Esophagus squamous epithelium (tissue), 5 donors: ENCODE measurements around the gene TMEM121. TPM values are rescaled to one million over a fixed set of nuclear protein-coding genes. Genes with fewer than 3 reads are reported as not detected.
"Not testable (repeated sequence)": the region's sequence is repeated elsewhere in the genome, so short reads cannot be mapped to it uniquely, and the experiment has no call there.

Experiments
- DNase-seq: peaks from one replicate; lab custom pipeline; 2025; lab: John Stamatoyannopoulos, UW
- H3K27ac ChIP-seq, 4 donors: fragments of 200-600 bp; sonication (generic); one replicate each; pipeline ENCODE4 v1.5.1; 2016 to 2019; ENCODE audit warnings: mild to moderate bottlenecking in 1 of 4
- H3K27me3 ChIP-seq, 4 donors: fragments of 200-600 bp; sonication (generic); 1 replicate in 3 of 4; 2 replicates in 1 of 4; pipeline versions ENCODE4 v1.5.1 to v1.6.0; 2017 to 2021; ENCODE audit warnings: antibody characterized with exemption in 1 of 4
- H3K36me3 ChIP-seq, 3 donors: fragments of 200-600 bp; sonication (generic); one replicate each; pipeline ENCODE4 v1.5.1; 2016 to 2019
- H3K4me1 ChIP-seq, 3 donors: fragments of 200-600 bp; sonication (generic); one replicate each; pipeline ENCODE4 v1.5.1; 2017 to 2019
- H3K4me3 ChIP-seq, 4 donors: fragments of 200-600 bp; sonication (generic); 1 replicate in 3 of 4; 2 replicates in 1 of 4; pipeline ENCODE4 v1.5.1; 2016 to 2019; ENCODE audit warnings: mild to moderate bottlenecking in 2 of 4, moderate library complexity in 1 of 4
- H3K9me3 ChIP-seq, 3 donors: fragments of 200-600 bp; sonication (generic); one replicate each; pipeline ENCODE4 v1.5.1; 2016 to 2019
- POLR2A ChIP-seq, 4 donors: fragments of 450-650 bp; IDR thresholded peaks; one replicate each; pipeline ENCODE4 v1.6.1; 2017; ENCODE audit warnings: antibody characterized with exemption in 4 of 4, mild to moderate bottlenecking in 4 of 4, moderate library complexity in 3 of 4
- WGBS, 2 donors: methylation state at CpG; one replicate each; pipeline ENCODE4 v1.1.5; 2018; 5-methylcytosine and 5-hydroxymethylcytosine counted together
- intact Hi-C: fragments of 100-400 bp; cut with DNase I; formaldehyde crosslinking; loops from one replicate; pipeline ENCODE4 v1.15.0; 2022
- total RNA-seq, 4 donors: library from RNA; depleted of rRNA; stranded (reverse); fragments of >200 nt; gene quantifications; one replicate each; pipeline ENCODE4 v1.1.0, GENCODE V29; 2016
- TF ChIP-seq, protein P1 (sequence below), 6 experiments: fragments of 450-650 bp in 4 of 6; fragments of 200-600 bp in 2 of 6; sonication (generic) in 2 of 6; IDR thresholded peaks; one replicate each; pipeline ENCODE4 v1.5.1; 2016 to 2019; ENCODE audit warnings: antibody characterized with exemption in 6 of 6, mild to moderate bottlenecking in 4 of 6, moderate library complexity in 4 of 6
- donor health status: DM: yes; HTN: yes; CAD: no.

TMEM121 gene
- total RNA-seq, 4 donors from 2014 or later: 0.61 to 2.1 (median 1.6) TPM

DNA sequence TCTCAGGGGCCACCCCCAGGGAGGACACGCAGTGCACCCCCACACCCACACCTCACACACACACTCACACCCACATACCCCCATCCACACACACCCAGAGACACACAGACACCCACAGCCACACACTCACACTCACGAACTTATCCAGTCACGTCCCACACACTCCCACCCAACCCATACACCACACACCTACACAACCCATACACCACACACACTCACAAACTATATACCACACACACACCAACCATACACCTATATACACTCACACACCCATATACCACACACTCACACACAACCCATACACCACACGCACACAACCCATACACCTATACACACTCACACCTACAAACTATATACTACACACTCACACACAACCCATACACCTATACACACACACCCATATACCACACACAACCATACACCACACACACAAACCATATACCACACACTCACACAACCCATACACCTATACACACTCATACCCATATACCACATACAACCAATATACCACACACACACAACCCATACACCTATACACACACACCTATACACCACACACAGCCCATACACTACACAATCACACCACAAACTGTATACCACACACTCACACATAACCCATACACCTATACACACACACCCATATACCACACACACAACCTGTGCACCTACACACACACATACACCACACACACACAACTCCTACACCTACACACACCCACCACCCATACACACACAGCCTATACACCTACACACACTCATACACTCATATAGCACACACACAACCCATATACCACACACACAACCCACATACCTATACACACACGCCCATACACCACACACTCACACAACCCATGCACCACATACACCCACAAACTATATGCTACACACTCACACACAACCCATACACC, 42.7 kb downstream of the TMEM121 start:
- Histone ChIP-seq H3K4me3 (no peak overlapping the region), H3K9me3 (no peaks in the 10 kb centered on the region), H3K27ac (no peak overlapping the region), H3K4me1 (no peaks in the 10 kb centered on the region), H3K27me3 (no peaks in the 10 kb centered on the region), H3K36me3 (no peaks in the 10 kb centered on the region)
- TF ChIP-seq, protein P1, sequence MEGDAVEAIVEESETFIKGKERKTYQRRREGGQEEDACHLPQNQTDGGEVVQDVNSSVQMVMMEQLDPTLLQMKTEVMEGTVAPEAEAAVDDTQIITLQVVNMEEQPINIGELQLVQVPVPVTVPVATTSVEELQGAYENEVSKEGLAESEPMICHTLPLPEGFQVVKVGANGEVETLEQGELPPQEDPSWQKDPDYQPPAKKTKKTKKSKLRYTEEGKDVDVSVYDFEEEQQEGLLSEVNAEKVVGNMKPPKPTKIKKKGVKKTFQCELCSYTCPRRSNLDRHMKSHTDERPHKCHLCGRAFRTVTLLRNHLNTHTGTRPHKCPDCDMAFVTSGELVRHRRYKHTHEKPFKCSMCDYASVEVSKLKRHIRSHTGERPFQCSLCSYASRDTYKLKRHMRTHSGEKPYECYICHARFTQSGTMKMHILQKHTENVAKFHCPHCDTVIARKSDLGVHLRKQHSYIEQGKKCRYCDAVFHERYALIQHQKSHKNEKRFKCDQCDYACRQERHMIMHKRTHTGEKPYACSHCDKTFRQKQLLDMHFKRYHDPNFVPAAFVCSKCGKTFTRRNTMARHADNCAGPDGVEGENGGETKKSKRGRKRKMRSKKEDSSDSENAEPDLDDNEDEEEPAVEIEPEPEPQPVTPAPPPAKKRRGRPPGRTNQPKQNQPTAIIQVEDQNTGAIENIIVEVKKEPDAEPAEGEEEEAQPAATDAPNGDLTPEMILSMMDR (IDR thresholded peaks at IDR 0.05): no peak
- no peak for TF ChIP-seq POLR2A (IDR thresholded peaks at IDR 0.05)
- no peak for DNase-seq
- 71 to 96% methylated on average over 4 of the region's 5 CpGs for WGBS, 2 donors
- intact Hi-C loops: loop anchor here (10.0 kb wide), 1 partner anchor 116 kb away; no protein-coding TSS in a partner anchor

GRCh38 chr14:105570482-105570881, 44.1 kb downstream of the TMEM121 start:
- 84 to 100% methylated on average over 1 of the region's 1 CpG for WGBS, 2 donors
- no peak overlapping the region for H3K27ac ChIP-seq
- TF ChIP-seq POLR2A (IDR thresholded peaks at IDR 0.05): no peak
- TF ChIP-seq, protein P1 (IDR thresholded peaks at IDR 0.05): no peak
- intact Hi-C loops: no loop called here
- H3K36me3 ChIP-seq: no peaks in the 10 kb centered on the region
- no peaks in the 10 kb centered on the region for H3K27me3 ChIP-seq
- no peak overlapping the region for H3K4me3 ChIP-seq
- DNase-seq: no peak
- H3K4me1 ChIP-seq: no peaks in the 10 kb centered on the region
- no peaks in the 10 kb centered on the region for H3K9me3 ChIP-seq

DNA sequence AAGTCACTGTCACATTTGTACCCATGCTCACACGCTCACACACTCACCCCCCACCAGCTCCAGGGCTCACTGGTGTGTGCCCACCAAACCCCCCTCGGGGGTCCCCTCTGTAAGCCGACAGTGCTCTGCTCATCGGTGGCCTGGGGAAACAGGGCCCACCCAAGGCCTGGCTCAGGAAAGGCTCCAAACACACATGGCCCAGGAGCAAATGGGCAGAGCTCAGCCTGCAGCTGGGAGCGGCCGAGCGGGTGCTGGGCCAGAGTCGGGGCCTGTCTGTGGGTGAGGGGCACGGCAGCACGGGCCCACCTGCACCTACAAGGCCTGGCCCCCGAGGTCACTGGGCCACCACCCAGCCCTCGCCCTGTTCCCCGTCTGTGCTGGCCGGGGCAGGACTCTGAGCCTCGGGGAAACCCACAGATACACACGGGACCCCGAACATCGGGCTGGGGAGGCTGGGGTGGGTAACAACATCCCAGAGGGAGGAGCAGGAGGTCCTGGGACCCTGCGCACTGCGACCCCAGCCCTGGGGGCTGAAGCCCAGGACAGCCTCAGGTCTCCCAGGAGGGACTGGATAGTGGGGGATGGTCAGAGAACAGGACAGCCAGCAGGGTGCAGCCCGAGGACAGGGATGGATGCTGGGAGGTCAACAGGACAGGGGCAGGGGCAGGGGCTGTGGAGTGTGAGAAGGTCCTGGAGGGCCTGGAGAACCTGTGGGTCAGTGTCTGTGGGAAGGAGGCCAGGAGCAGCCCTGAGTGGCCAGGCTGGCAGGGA, 45.0 kb downstream of the TMEM121 start:
- intact Hi-C loops, DNase-seq: not testable (repeated sequence)
- 40 to 44% methylated on average over 2 to 3 of the region's 21 CpGs for WGBS, 2 donors

GRCh38 chr14:105572063-105572462, 45.7 kb downstream of the TMEM121 start:
- H3K9me3 ChIP-seq, DNase-seq, H3K36me3 ChIP-seq, H3K4me3 ChIP-seq, intact Hi-C loops, H3K4me1 ChIP-seq, H3K27ac ChIP-seq, H3K27me3 ChIP-seq: not testable (repeated sequence)
- WGBS, 2 donors: no CpG with 5 or more reads among the region's 15 CpGs

More for the DNA sequence above, 45.0 kb downstream of the TMEM121 start:
- H3K27ac ChIP-seq, H3K4me3 ChIP-seq, H3K9me3 ChIP-seq, H3K4me1 ChIP-seq, H3K27me3 ChIP-seq, H3K36me3 ChIP-seq: not testable (repeated sequence)

DNA sequence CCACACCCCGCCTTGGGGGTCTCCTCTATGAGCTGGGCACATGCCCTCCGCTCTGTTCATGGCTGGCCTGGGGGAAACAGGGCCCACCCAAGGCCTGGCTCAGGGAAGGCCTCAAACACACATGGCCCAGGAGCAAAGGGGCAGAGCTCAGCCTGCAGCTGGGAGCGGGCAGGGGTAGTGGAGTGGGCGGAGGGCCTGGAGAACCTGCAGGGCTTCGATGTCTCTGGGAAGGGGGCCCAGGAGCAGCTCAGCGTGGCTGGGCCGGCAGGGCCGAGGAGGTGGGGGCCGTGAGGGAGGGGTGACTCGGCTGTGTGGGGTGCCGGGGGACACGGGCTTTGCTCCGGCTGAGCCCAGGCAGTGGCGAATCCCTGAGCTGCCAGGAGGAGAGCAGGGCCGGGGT, 47.5 kb downstream of the TMEM121 start:
- H3K4me1 ChIP-seq, H3K36me3 ChIP-seq, H3K4me3 ChIP-seq, intact Hi-C loops, DNase-seq, H3K9me3 ChIP-seq, H3K27ac ChIP-seq, H3K27me3 ChIP-seq: not testable (repeated sequence)
- 83 to 92% methylated on average over 1 to 2 of the region's 15 CpGs for WGBS, 2 donors

DNA sequence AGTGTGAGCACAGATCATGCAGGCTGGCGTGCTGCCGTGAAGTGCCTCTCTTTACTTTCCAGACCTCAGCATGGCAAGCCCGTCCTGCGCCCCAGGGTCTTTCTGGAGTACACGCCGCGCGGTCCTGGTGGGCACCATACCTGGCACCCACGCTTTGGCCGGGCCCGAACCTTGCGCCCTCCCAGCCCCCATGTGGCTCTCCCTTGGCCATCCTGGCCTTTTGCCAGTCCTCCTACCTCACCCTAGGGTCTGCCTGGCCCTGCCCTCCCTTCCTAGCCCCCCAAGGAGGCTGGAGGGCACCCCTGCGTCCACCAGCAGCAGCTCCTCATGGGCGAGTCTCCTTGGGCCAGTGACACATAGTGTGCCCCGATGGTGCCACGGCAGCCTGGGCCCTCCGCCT, 48.0 kb downstream of the TMEM121 start:
- H3K4me1 ChIP-seq, H3K36me3 ChIP-seq, H3K9me3 ChIP-seq, H3K4me3 ChIP-seq, H3K27me3 ChIP-seq, DNase-seq, H3K27ac ChIP-seq, intact Hi-C loops: not testable (repeated sequence)
- WGBS, 2 donors: no CpG with 5 or more reads among the region's 17 CpGs

DNA sequence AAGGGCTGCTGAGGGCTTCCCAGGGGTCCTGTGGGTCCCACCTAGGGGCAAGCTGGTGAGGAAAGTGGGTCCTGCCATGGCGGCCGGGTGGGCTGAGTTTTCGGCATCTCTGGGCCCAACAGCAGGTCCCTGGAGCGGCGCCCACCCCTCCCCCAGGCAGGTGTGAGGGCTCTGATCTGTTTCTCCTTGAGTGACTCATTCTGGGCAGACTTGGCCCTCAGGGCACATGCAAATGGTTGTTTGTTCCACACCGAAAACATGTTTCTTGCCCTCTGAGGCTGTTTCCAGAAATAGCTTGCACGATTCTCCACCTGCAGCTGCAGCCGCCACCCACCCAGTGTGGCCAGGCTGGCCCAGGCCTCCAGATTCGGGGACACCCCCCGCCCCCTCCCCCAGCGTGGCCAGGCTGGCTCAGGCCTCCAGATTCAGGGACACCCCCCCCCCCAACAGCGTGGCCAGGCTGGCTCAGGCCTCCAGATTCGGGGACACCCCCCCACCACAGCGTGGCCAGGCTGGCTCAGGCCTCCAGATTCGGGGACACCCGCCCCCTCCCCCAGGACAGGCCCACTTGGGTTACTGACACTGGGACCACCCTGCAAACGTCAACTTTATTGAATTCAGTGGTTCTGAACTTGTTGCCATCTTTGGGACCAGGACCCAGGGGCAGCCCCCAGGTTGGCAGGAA, 48.8 kb downstream of the TMEM121 start:
- H3K4me1 ChIP-seq, H3K4me3 ChIP-seq, H3K36me3 ChIP-seq, DNase-seq, H3K9me3 ChIP-seq, H3K27ac ChIP-seq, H3K27me3 ChIP-seq, intact Hi-C loops: not testable (repeated sequence)
- WGBS, 2 donors: no CpG with 5 or more reads among the region's 17 CpGs
